Activated naive CD4-positive, alpha-beta T cell treated with anti-CD3 and anti-CD28 coated beads for 36 hours (primary cell): ENCODE data around the gene LRRC4B. TPM values are rescaled to one million over a fixed set of nuclear protein-coding genes. Genes with fewer than 3 reads are reported as not detected.

ENCODE experiments used
- CTCF ChIA-PET: fragments of 350-600 bp; sonication (Branson Sonifier 250); formaldehyde crosslinking; loops from one replicate; lab custom pipeline; 2021; ENCODE audit warnings: antibody characterized with exemption; lab: Charles Lee
- DNase-seq: peaks from one replicate; pipeline ENCODE4 v3.0.0-alpha.2; 2020
- H3K27ac Mint-ChIP-seq: one replicate; pipeline ENCODE4 v1.8.0; 2021; ENCODE audit warnings: mild to moderate bottlenecking, mixed read lengths
- H3K27me3 Mint-ChIP-seq: one replicate; pipeline ENCODE4 v1.8.0; 2021; ENCODE audit warnings: low read depth, mixed read lengths
- H3K36me3 Mint-ChIP-seq: one replicate; pipeline ENCODE4 v1.8.0; 2021; ENCODE audit warnings: low read depth, mixed read lengths
- H3K4me1 Mint-ChIP-seq: one replicate; pipeline ENCODE4 v1.8.0; 2021; ENCODE audit warnings: low read depth, mixed read lengths
- H3K4me3 Mint-ChIP-seq: one replicate; pipeline ENCODE4 v1.8.0; 2021; ENCODE audit warnings: mild to moderate bottlenecking, moderate library complexity, mixed read lengths
- H3K9me3 Mint-ChIP-seq: one replicate; pipeline ENCODE4 v1.8.0; 2021; ENCODE audit warnings: mixed read lengths
- intact Hi-C: fragments of 100-400 bp; cut with micrococcal nuclease; formaldehyde crosslinking; loops from one replicate; pipeline ENCODE4 v1.15.1; 2023
- total RNA-seq, 2 experiments: library from RNA; stranded (reverse); gene quantifications; one replicate each; pipeline ENCODE4 v1.2.3, GENCODE V29; 2021

The LRRC4B gene
- total RNA-seq, 2 experiments from 2014 or later: not detected

GRCh38 chr19:50482271-50482855 is 85.9 kb downstream of the LRRC4B start:
- Mint-ChIP-seq H3K9me3 (peaks cover 5% of the 10 kb centered on the region), H3K4me3 (no peak overlapping the region), H3K27ac (no peak overlapping the region), H3K27me3 (no peaks in the 10 kb centered on the region), H3K4me1 (peaks cover 20% of the 10 kb centered on the region), H3K36me3 (peaks cover 26% of the 10 kb centered on the region)
- CTCF ChIA-PET: no interaction called here
- intact Hi-C loops: no loop called here
- DNase-seq: no peak

- peaks cover 25% of the 10 kb centered on the region for H3K36me3 Mint-ChIP-seq
- intact Hi-C loops: no loop called here
- CTCF ChIA-PET: no interaction called here
- DNase-seq: no peak
- H3K9me3 Mint-ChIP-seq: peaks cover 3% of the 10 kb centered on the region
- H3K27ac Mint-ChIP-seq: no peak overlapping the region
- peaks cover 23% of the 10 kb centered on the region for H3K4me1 Mint-ChIP-seq
- no peak overlapping the region for H3K4me3 Mint-ChIP-seq
- H3K27me3 Mint-ChIP-seq: no peaks in the 10 kb centered on the region
Measured at GRCh38 chr19:50481351-50482149, 86.7 kb downstream of the LRRC4B start.

GRCh38 chr19:50480281-50481111 is 87.7 kb downstream of the LRRC4B start:
- Mint-ChIP-seq H3K4me3 (no peak overlapping the region), H3K27me3 (no peaks in the 10 kb centered on the region), H3K27ac (no peak overlapping the region), H3K36me3 (peaks cover 20% of the 10 kb centered on the region), H3K9me3 (no peaks in the 10 kb centered on the region), H3K4me1 (peaks cover 25% of the 10 kb centered on the region)
- intact Hi-C loops: no loop called here
- no peak for DNase-seq
- CTCF ChIA-PET: interaction anchor here (1.0 to 1.9 kb wide), 3 partner anchors 11 to 180 kb away, joined by 3 to 5 read pairs (median 5); no protein-coding TSS in a partner anchor

GRCh38 chr19:50479761-50480251 is 88.4 kb downstream of the LRRC4B start:
- H3K4me1 Mint-ChIP-seq: peaks cover 28% of the 10 kb centered on the region
- no peak for DNase-seq
- intact Hi-C loops: loop anchor here (5.0 kb wide), 1 partner anchor 123 kb away; no protein-coding TSS in a partner anchor
- CTCF ChIA-PET: interaction anchor here (0.7 to 2.0 kb wide), 6 partner anchors 8 to 179 kb away, joined by 3 to 9 read pairs (median 4); no protein-coding TSS in a partner anchor
- peaks cover 17% of the 10 kb centered on the region for H3K36me3 Mint-ChIP-seq
- H3K27ac Mint-ChIP-seq: no peak overlapping the region
- H3K27me3 Mint-ChIP-seq: no peaks in the 10 kb centered on the region
- no peaks in the 10 kb centered on the region for H3K9me3 Mint-ChIP-seq
- H3K4me3 Mint-ChIP-seq: no peak overlapping the region

- DNase-seq: peak; percentile 34
- Mint-ChIP-seq H3K36me3 (peaks cover 17% of the 10 kb centered on the region), H3K27me3 (no peaks in the 10 kb centered on the region), H3K4me1 (peaks cover 28% of the 10 kb centered on the region), H3K27ac (no peak overlapping the region), H3K4me3 (no peak overlapping the region), H3K9me3 (no peaks in the 10 kb centered on the region)
- CTCF ChIA-PET: interaction anchor here (0.7 to 2.0 kb wide), 8 partner anchors 8 to 178 kb away, joined by 3 to 9 read pairs (median 4); no protein-coding TSS in a partner anchor
- intact Hi-C loops: loop anchor here (5.0 kb wide), 1 partner anchor 122 kb away; no protein-coding TSS in a partner anchor
Measured at GRCh38 chr19:50478901-50479715, 89.1 kb downstream of the LRRC4B start.

- H3K27ac Mint-ChIP-seq: peak overlapping the region; percentile 10
- H3K4me3 Mint-ChIP-seq: peak overlapping the region; percentile 99
- no peak for DNase-seq
- CTCF ChIA-PET: interaction anchor here (1.1 to 2.0 kb wide), 3 partner anchors 8 to 109 kb away, joined by 3 to 9 read pairs (median 5); no protein-coding TSS in a partner anchor
- peaks cover 28% of the 10 kb centered on the region for H3K4me1 Mint-ChIP-seq
- H3K27me3 Mint-ChIP-seq: no peaks in the 10 kb centered on the region
- intact Hi-C loops: loop anchor here (5.0 kb wide), 1 partner anchor 121 kb away; no protein-coding TSS in a partner anchor
- H3K36me3 Mint-ChIP-seq: peaks cover 17% of the 10 kb centered on the region
- H3K9me3 Mint-ChIP-seq: no peaks in the 10 kb centered on the region
Measured at GRCh38 chr19:50477751-50478515, 90.3 kb downstream of the LRRC4B start.

GRCh38 chr19:50476907-50477238 is 91.4 kb downstream of the LRRC4B start:
- CTCF ChIA-PET: interaction anchor here (0.6 kb wide), 1 partner anchor 15 kb away, joined by 4 read pairs; no protein-coding TSS in a partner anchor
- Mint-ChIP-seq H3K4me3 (peak overlapping the region; percentile 99), H3K36me3 (peaks cover 17% of the 10 kb centered on the region), H3K27ac (peak overlapping the region; percentile 86), H3K27me3 (no peaks in the 10 kb centered on the region), H3K4me1 (peaks cover 28% of the 10 kb centered on the region), H3K9me3 (no peaks in the 10 kb centered on the region)
- intact Hi-C loops: loop anchor here (1.0 to 5.0 kb wide), 5 partner anchors 34 to 120 kb away; partner anchors contain the start of genes JOSD2, NR1H2 and POLD1
- DNase-seq: no peak

- H3K9me3 Mint-ChIP-seq: no peaks in the 10 kb centered on the region
- peak; percentile 97 for DNase-seq
- intact Hi-C loops: loop anchor here (1.0 to 5.0 kb wide), 5 partner anchors 35 to 119 kb away; partner anchors contain the start of genes JOSD2, NR1H2 and POLD1
- peaks cover 17% of the 10 kb centered on the region for H3K36me3 Mint-ChIP-seq
- no peaks in the 10 kb centered on the region for H3K27me3 Mint-ChIP-seq
- H3K27ac Mint-ChIP-seq: peak within 1 kb of the TSS; percentile 86
- CTCF ChIA-PET: no interaction called here
- peaks cover 28% of the 10 kb centered on the region for H3K4me1 Mint-ChIP-seq
- peak within 1 kb of the TSS; percentile 99 for H3K4me3 Mint-ChIP-seq
Measured at GRCh38 chr19:50476224-50476906, 91.9 kb downstream of the LRRC4B start, which contains the start of the genes EMC10 and GARIN5A. Gene EMC10 (plus strand): TSS chr19:50476507. CDS start chr19:50476545, 38 bp downstream. Gene GARIN5A (minus strand): TSS chr19:50476848. CDS start chr19:50476388, 460 bp downstream.

GRCh38 chr19:50475736-50476223 is 92.5 kb downstream of the LRRC4B start:
- H3K4me1 Mint-ChIP-seq: peaks cover 28% of the 10 kb centered on the region
- intact Hi-C loops: loop anchor here (1.0 to 5.0 kb wide), 5 partner anchors 36 to 118 kb away; partner anchors contain the start of genes JOSD2, NR1H2 and POLD1
- H3K9me3 Mint-ChIP-seq: no peaks in the 10 kb centered on the region

GRCh38 chr19:50475101-50475568 is 93.1 kb downstream of the LRRC4B start:
- H3K4me3 Mint-ChIP-seq: no peak overlapping the region
- no peaks in the 10 kb centered on the region for H3K27me3 Mint-ChIP-seq
- H3K9me3 Mint-ChIP-seq: no peaks in the 10 kb centered on the region
- intact Hi-C loops: loop anchor here (5.0 kb wide), 1 partner anchor 118 kb away; no protein-coding TSS in a partner anchor
- CTCF ChIA-PET: no interaction called here
- peaks cover 28% of the 10 kb centered on the region for H3K4me1 Mint-ChIP-seq
- H3K36me3 Mint-ChIP-seq: peaks cover 13% of the 10 kb centered on the region
- no peak for DNase-seq
- H3K27ac Mint-ChIP-seq: peak overlapping the region; percentile 56

More at GRCh38 chr19:50475736-50476223, 92.5 kb downstream of the LRRC4B start:
- CTCF ChIA-PET: no interaction called here
- DNase-seq: no peak
- Mint-ChIP-seq H3K27ac (peak overlapping the region; percentile 69), H3K4me3 (peak overlapping the region; percentile 99), H3K36me3 (peaks cover 14% of the 10 kb centered on the region), H3K27me3 (no peaks in the 10 kb centered on the region)
